ENCODE measurements around the gene GARNL3. TPM values are rescaled to one million over a fixed set of nuclear protein-coding genes. Genes with fewer than 3 reads are reported as not detected.

GARNL3 gene
- total RNA-seq, 1 experiment from 2014 or later = 11.8 TPM

DNA sequence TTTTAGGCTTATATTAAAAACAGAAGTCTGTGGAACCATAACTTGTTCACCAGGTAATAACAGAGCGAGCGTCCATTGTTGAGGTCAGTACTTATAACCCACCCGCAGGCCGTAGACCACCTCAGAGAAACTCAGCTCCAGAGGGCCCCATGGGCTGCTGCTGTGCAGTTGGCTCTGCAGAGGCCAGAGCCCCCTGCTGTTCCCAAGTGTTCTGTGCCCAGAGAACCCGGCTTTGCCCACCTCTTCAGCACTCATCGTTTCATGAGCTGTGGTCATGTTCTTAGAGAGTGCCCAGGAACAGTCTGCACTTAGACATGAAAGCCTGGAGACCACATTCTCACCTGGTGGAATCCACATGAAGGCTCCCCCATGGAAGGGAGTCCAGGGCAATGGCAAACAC lies 82.0 kb downstream of the GARNL3 start:
- H3K9me3 ChIP-seq = no peaks in the 10 kb centered on the region
- Mint-ChIP-seq H3K36me3 (ENCODE audit: insufficient read depth, unreplicated experiment) (no peaks in the 10 kb centered on the region), H3K27ac (ENCODE audit: unreplicated experiment) (no peak overlapping the region), H3K9me3 (ENCODE audit: unreplicated experiment) (no peaks in the 10 kb centered on the region), H3K4me1 (ENCODE audit: low read depth, unreplicated experiment) (peaks cover 2% of the 10 kb centered on the region), H3K27me3 (ENCODE audit: insufficient read depth, unreplicated experiment) (no peaks in the 10 kb centered on the region), H3K4me3 (ENCODE audit: unreplicated experiment) (no peak overlapping the region)
- intact Hi-C loops (cut with micrococcal nuclease; ENCODE audit: unreplicated experiment) = no loop called here
- no TSS peak for BruUV-seq (replicated peaks)
- TF ChIP-seq, protein P1, sequence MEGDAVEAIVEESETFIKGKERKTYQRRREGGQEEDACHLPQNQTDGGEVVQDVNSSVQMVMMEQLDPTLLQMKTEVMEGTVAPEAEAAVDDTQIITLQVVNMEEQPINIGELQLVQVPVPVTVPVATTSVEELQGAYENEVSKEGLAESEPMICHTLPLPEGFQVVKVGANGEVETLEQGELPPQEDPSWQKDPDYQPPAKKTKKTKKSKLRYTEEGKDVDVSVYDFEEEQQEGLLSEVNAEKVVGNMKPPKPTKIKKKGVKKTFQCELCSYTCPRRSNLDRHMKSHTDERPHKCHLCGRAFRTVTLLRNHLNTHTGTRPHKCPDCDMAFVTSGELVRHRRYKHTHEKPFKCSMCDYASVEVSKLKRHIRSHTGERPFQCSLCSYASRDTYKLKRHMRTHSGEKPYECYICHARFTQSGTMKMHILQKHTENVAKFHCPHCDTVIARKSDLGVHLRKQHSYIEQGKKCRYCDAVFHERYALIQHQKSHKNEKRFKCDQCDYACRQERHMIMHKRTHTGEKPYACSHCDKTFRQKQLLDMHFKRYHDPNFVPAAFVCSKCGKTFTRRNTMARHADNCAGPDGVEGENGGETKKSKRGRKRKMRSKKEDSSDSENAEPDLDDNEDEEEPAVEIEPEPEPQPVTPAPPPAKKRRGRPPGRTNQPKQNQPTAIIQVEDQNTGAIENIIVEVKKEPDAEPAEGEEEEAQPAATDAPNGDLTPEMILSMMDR (IDR thresholded peaks at IDR 0.05; ENCODE audit: insufficient read depth in 1 of 2, low read depth in 1 of 2, low read length in 1 of 2, severe bottlenecking in 1 of 2, unreplicated experiment in 1 of 2) = peak in 1 of 2 experiments; percentile 49
- no peaks in the 10 kb centered on the region for H3K27me3 ChIP-seq (replicated peaks; ENCODE audit: control insufficient read depth, insufficient read depth, low read length)
- POLR2A ChIA-PET = no interaction called here
- CTCF ChIA-PET = interaction anchor here (1.1 to 1.3 kb wide), 3 partner anchors 63 to 133 kb away, joined by 3 to 4 read pairs (median 4); no protein-coding TSS in a partner anchor
- no peak overlapping the region for H3K4me3 ChIP-seq (ENCODE audit: low read depth, low read length)
- no peaks in the 10 kb centered on the region for H3K36me3 ChIP-seq (ENCODE audit: control insufficient read depth, insufficient read depth, low read length)
- no peak for DNase-seq
- H3K4me1 ChIP-seq = no peaks in the 10 kb centered on the region

DNA sequence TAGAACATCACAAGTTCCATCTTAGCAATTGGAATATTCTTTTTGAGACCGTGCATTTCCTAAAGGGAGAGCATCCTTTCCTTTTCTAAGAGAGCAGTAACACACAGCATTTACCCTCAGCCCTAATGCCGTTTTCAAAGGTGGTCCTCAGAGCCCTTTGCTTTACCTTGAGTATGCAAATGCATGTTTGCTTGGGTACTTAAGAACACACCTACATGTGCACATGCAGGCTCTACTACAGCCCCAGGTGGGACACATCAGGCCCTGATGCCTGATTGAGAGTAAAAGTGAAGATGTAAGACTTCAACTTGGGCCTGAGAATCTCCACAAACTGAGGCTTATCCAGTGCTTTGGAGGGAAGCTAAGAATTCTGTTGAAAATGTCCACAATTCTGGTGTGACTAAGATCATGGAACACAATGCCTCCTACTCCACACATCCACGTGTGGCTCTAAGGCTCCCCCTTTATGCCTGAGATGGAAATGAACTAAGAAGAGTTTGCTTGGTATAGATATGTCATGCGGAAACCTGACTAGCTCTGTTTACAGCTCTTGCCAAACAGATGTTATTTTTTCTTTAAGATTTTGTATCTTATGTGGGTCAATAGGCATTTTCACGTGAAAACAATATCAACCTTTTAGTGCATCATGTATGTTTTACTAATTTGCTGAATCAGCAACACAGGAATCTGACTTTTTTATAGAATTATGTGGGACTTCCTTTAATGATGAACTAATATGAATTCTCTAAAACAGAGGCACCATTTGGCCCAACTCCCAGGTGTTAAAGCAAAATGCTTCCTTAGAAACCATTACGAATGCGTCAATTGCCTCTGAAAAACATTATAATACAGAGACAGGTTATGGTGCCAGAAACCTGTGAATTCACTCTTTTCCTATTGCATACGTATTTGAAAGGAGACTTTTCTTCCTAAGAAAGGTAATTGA lies 83.5 kb downstream of the GARNL3 start:
- H3K4me3 Mint-ChIP-seq (ENCODE audit: unreplicated experiment) = no peak overlapping the region
- no TSS peak for BruUV-seq (replicated peaks)
- H3K9me3 Mint-ChIP-seq (ENCODE audit: unreplicated experiment) = no peaks in the 10 kb centered on the region
- no peaks in the 10 kb centered on the region for H3K4me1 ChIP-seq
- no peak overlapping the region for H3K27ac Mint-ChIP-seq (ENCODE audit: unreplicated experiment)
- no peak overlapping the region for H3K4me3 ChIP-seq (ENCODE audit: low read depth, low read length)
- H3K9me3 ChIP-seq = no peaks in the 10 kb centered on the region
- ChIA-PET POLR2A (no interaction called here), CTCF (interaction anchor here (1.0 kb wide), 2 partner anchors 124 to 408 kb away, joined by 3 read pairs; no protein-coding TSS in a partner anchor)
- no peaks in the 10 kb centered on the region for H3K27me3 ChIP-seq (replicated peaks; ENCODE audit: control insufficient read depth, insufficient read depth, low read length)
- intact Hi-C loops (cut with micrococcal nuclease; ENCODE audit: unreplicated experiment) = loop anchor here (1.0 kb wide), 1 partner anchor 134 kb away; no protein-coding TSS in a partner anchor
- H3K4me1 Mint-ChIP-seq (ENCODE audit: low read depth, unreplicated experiment) = peaks cover 6% of the 10 kb centered on the region
- no peak for DNase-seq
- H3K27me3 Mint-ChIP-seq (ENCODE audit: insufficient read depth, unreplicated experiment) = no peaks in the 10 kb centered on the region
- TF ChIP-seq, protein P1 (IDR thresholded peaks at IDR 0.05; ENCODE audit: insufficient read depth in 1 of 2, low read depth in 1 of 2, low read length in 1 of 2, severe bottlenecking in 1 of 2, unreplicated experiment in 1 of 2) = peak; percentile 8 to 12
- no peaks in the 10 kb centered on the region for H3K36me3 ChIP-seq (ENCODE audit: control insufficient read depth, insufficient read depth, low read length)
- H3K36me3 Mint-ChIP-seq (ENCODE audit: insufficient read depth, unreplicated experiment) = no peaks in the 10 kb centered on the region

DNA sequence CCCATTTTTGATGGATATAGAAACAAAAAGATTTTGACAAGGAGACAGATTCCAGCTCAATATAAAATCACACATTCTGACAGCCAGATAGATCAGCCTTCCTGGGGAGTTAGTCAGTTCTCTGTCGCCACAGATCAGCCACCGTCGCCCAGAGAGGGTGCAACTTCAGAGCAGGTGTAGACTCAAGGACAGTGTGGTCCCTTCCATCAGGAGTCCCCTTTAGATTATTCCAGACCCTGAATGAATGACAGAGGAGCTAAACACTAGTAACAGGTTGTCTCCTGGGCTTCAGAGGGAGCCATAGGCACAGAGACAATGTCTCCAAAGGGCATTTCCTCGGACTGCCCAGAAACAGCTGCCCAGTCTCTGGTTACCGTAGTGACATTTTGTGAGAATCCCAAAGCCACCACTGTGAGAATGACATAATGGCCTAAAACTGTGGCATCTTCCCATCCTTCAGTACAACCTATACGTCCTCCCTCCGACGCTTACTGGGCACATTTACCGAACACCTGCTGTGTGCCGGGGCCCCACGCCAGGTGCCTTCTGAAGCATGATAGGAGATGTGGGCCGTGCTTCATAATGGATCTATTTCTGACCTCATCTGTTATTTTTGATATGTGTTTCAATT lies 85.0 kb downstream of the GARNL3 start:
- CTCF ChIA-PET = no interaction called here
- no peaks in the 10 kb centered on the region for H3K9me3 Mint-ChIP-seq (ENCODE audit: unreplicated experiment)
- no peak overlapping the region for H3K27ac Mint-ChIP-seq (ENCODE audit: unreplicated experiment)
- H3K27me3 Mint-ChIP-seq (ENCODE audit: insufficient read depth, unreplicated experiment) = no peaks in the 10 kb centered on the region
- Histone ChIP-seq H3K36me3 (ENCODE audit: control insufficient read depth, insufficient read depth, low read length) (no peaks in the 10 kb centered on the region), H3K4me3 (ENCODE audit: low read depth, low read length) (no peak overlapping the region), H3K9me3 (no peaks in the 10 kb centered on the region), H3K4me1 (no peaks in the 10 kb centered on the region), H3K27me3 (replicated peaks; ENCODE audit: control insufficient read depth, insufficient read depth, low read length) (no peaks in the 10 kb centered on the region)
- H3K4me1 Mint-ChIP-seq (ENCODE audit: low read depth, unreplicated experiment) = peaks cover 6% of the 10 kb centered on the region
- intact Hi-C loops (cut with micrococcal nuclease; ENCODE audit: unreplicated experiment) = no loop called here
- POLR2A ChIA-PET = no interaction called here
- TF ChIP-seq, protein P1 (IDR thresholded peaks at IDR 0.05; ENCODE audit: insufficient read depth in 1 of 2, low read depth in 1 of 2, low read length in 1 of 2, severe bottlenecking in 1 of 2, unreplicated experiment in 1 of 2) = no peak
- H3K36me3 Mint-ChIP-seq (ENCODE audit: insufficient read depth, unreplicated experiment) = no peaks in the 10 kb centered on the region
- no TSS peak for BruUV-seq (replicated peaks)
- DNase-seq = no peak
- H3K4me3 Mint-ChIP-seq (ENCODE audit: unreplicated experiment) = no peak overlapping the region
